GDM1 (cell line): ENCODE results near the gene DDIT3.
A peak's percentile ranks its signal among the peaks of the same experiment; 100 is the strongest.

Experiments used
- DNase-seq: peaks from one replicate; lab custom pipeline; 2025; lab: John Stamatoyannopoulos, UW

DDIT3 gene

DNA sequence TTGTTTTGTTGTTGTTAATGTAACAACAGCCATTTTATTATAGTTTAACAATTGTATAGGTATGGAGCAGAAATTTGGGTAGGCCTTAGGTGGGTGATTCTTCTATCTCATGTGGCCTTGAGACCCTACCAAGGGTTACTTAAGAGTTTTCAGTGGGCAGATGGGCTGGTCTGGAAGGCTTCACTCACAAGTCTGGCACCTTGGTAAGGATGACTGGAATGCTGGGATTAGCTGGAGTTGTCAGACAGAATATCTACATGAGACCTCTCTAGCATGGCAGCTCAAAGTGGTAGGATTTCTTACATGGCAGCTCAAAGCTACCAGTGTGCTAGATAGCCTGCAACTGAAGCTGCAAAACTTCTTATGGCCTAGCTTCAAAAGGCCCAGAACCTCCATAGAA lies 34.6 kb downstream of the DDIT3 start:
- no peak for DNase-seq

DNA sequence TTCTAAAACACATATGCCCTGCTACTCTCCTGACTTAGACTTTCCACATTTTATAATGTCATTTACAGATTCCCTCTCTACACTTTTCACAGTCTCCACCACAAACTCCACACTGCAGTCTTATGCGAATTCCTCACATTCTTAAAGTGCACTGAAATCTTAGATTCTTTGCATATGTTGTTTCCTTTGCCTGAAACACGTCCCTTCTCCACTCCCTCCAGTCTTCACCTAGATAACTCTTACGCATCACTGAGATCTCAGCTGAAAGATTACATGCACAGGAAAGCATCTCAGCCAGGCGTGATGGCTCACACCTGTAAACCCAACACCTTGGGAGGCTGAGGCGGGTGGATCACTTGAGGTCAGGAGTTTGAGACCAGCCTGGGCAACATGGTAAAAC lies 36.8 kb downstream of the DDIT3 start:
- no peak for DNase-seq

- DNase-seq, result no peak
Measured at GRCh38 chr12:57481671-57482070, 38.6 kb downstream of the DDIT3 start.

GRCh38 chr12:57479376-57480115 lies 40.8 kb downstream of the DDIT3 start, which contains the start of gene ARHGAP9:
Gene ARHGAP9 (minus strand): TSS chr12:57479866. CDS start chr12:57479406, 460 bp downstream.
- no peak for DNase-seq

DNA sequence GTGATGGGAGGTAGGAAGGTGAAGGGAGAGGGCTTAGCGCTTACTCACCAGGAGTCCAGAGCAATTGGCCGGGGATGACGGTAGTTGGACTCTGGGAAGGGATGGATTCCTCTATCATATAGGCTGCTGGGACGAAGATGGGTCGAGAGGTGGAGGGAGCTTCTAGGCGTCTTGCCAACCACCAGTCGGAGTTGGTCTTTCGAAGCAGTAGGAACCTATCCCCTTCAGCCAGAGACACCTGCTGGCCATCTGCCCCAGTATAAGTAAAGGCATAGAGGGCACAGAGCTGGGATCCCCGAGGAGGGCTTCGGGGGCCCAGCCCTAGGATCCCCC lies 41.3 kb downstream of the DDIT3 start:
- DNase-seq, result no peak

- DNase-seq, result peak; percentile 38
Measured at GRCh38 chr12:57477710-57478681, 42.3 kb downstream of the DDIT3 start.

DNA sequence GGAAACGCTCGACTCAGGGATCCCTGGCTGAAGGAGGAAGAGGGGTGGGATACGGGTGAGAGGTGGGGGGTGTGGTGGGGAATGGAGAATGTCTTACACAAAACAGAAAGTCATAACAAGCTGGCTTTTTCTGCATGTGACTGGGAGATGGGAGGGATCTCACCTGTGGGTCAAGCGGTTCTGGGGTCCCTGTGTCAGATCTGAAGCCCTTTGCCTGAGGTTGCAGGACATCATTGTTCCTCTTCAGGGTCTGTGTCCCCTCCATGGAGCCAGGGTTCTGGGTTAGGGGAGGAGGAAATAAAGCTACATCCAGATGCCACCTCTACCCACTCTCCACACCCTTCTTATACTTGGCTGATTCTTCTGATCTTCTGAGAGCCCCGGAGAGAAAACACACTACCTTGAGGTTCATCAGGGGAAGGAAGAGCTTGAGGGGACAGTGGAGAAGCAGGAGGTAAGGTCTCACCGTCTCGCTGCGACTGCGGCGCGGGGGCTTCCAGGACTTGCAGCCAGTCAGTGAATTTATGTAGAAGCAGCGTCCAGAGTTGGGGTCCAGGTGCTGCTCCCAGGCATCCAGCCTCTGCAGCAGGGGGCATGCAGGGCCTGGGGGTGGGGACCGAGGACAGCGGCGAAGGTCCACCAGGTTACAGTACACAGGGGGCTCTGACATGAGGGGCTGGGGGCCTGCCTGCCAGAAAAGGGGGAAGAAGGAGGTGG lies 43.2 kb downstream of the DDIT3 start:
- no peak for DNase-seq

GRCh38 chr12:57476162-57476992 lies 43.9 kb downstream of the DDIT3 start:
- DNase-seq, result peak; percentile 19

- DNase-seq, result no peak
Measured at GRCh38 chr12:57475271-57476161, 44.8 kb downstream of the DDIT3 start.

DNA sequence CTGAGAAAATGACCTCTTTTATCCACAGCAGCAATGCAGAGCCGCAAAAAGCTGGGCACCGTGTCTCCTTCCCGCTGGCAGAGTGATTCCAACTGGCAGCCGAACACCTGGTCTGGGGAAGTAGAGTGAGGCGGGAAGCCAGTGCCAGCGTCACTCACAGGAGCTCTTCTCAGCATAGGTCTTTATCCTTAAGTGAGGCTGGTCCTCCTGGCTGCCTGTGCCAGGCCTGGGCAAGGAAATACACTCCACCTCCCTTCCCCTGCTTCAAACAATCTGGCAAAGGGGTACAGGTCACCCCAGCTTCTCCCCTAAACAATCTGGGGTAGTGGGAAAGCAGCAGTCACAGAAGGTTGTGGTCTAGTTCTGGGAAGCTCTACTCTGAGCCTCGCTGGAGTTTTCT lies 45.5 kb downstream of the DDIT3 start:
- DNase-seq, result no peak

- DNase-seq, result no peak
Measured at GRCh38 chr12:57474430-57474829, 45.9 kb downstream of the DDIT3 start.

GRCh38 chr12:57473886-57474285 lies 46.4 kb downstream of the DDIT3 start:
- no peak for DNase-seq

GRCh38 chr12:57473392-57473791 lies 46.9 kb downstream of the DDIT3 start:
- DNase-seq, result no peak

DNA sequence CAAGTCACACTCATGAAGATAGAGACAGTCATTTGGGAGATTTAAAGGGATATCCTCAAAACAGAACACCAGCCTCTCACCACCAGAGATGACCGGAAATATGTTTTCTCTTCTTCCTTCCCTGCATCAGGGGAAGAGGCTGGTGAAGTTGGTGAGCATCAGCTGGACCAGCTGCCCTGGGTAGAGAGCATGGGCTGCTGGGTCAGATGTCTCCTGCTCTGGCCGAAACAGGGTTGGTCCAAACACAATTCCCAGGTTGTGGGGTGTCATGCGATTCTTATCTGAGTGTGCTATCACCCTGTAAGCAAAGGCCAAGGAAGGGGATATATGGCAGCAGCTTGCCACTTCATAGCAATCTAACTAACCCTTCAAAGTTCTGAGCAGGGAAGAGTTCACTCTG lies 47.9 kb downstream of the DDIT3 start:
- no peak for DNase-seq

GRCh38 chr12:57471661-57472060 lies 48.7 kb downstream of the DDIT3 start:
- no peak for DNase-seq

- no peak for DNase-seq
Measured at GRCh38 chr12:57470970-57471656, 49.2 kb downstream of the DDIT3 start.

DNA sequence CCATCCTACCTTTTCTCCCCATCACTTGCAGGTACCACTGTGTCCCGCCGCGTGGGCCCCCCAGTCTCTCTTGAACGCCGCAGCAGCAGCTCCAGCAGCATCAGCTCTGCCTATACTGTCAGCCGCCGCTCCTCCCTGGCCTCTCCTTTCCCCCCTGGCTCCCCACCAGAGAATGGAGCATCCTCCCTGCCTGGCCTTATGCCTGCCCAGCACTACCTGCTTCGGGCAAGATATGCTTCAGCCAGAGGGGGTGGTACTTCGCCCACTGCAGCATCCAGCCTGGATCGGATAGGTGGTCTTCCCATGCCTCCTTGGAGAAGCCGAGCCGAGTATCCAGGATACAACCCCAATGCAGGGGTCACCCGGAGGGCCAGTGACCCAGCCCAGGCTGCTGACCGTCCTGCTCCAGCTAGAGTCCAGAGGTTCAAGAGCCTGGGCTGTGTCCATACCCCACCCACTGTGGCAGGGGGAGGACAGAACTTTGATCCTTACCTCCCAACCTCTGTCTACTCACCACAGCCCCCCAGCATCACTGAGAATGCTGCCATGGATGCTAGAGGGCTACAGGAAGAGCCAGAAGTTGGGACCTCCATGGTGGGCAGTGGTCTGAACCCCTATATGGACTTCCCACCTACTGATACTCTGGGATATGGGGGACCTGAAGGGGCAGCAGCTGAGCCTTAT lies 49.9 kb downstream of the DDIT3 start:
- DNase-seq, result no peak

DNA sequence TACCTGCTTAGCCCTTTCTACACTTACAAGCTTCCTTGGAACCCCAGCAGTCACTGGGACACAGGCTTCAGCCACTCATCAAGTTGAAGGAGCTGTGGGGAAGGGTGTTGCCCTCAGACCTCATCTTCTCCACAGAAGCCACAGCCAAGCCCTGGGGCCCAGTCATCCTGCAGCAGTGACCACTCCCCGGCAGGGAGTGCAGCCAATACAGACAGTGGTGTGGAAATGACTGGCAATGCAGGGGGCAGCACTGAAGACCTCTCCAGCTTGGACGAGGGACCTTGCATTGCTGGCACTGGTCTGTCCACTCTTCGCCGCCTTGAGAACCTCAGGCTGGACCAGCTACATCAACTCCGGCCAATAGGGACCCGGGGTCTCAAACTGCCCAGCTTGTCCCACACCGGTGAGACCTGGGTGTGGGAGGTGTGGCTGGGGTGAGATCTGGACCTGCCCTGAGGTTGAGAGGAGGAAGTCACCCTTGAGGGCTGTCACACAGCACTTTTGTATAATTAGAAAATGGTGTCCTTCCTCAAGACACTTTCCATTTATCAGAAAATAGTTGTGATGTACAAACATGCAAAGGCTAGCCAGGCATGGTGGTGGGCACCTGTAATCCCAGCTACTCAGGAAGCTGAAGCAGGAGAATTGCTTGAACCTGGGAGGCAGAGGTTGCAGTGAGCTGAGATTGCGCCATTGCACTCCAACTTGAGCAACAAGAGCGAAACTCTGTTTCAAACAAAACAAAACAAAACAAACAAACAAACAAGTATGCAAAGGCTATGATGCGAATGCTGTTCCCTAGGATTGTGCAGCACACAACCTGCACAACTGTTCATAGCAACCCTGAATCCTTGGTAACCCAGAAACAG lies 50.8 kb downstream of the DDIT3 start:
- no peak for DNase-seq
